GM23248 (cell line): Measurements from ENCODE around the gene XRCC4.

ENCODE experiments used
- EZH2 ChIP-seq: fragments of 200-600 bp; sonication (generic); IDR thresholded peaks from 2 replicates; pipeline ENCODE4 v1.6.1; 2018; ENCODE audit warnings: antibody characterized with exemption, mild to moderate bottlenecking; ENCODE audit not compliant: insufficient read depth, poor library complexity, severe bottlenecking
- EZH2phosphoT487 ChIP-seq: fragments of 200-600 bp; sonication (generic); IDR thresholded peaks from 2 replicates; pipeline ENCODE4 v1.6.1; 2018; ENCODE audit warnings: antibody characterized with exemption, moderate library complexity, mild to moderate bottlenecking, low read depth; ENCODE audit not compliant: insufficient read depth

- TF ChIP-seq EZH2 (no peak), EZH2phosphoT487 (no peak)
Observed at GRCh38 chr5:83099445-83099844, 22.1 kb downstream of the XRCC4 start.
